Heart left ventricle (tissue), 13 donors: ENCODE measurements around the gene HTR4.

Source experiments
- POLR2A ChIP-seq, 2 donors: fragments of 450-650 bp; IDR thresholded peaks; one replicate each; pipeline ENCODE4 v1.6.1; 2017; ENCODE audit warnings: antibody characterized with exemption in 2 of 2, mild to moderate bottlenecking in 2 of 2, moderate library complexity in 2 of 2
- TF ChIP-seq, protein P1 (sequence below), 12 donors: fragments of 200-600 bp; sonication (generic) in 4 of 12; IDR thresholded peaks; one replicate each; pipeline versions ENCODE4 v1.5.0 to v1.8.0; 2018 to 2022; ENCODE audit warnings: antibody characterized with exemption in 12 of 12, mild to moderate bottlenecking in 5 of 12
- donor health status: ischemic (EF 13 %, LVEDD 7.1; RV severe dilation, severe dysfunction).
- donor health status: DM: no; HTN: yes; CAD: no.
- donor health status: DM: no; HTN: no; CAD: no.
- donor health status: ischemic (EF 25% LVEDD 6.9; RV normal size, moderate dysfunction).
- donor health status: ischemic (EF 25% LVEDD 5.7; RV mildly dilated, moderate dysfunction).
- donor health status: ischemic (EF 35%, LVEDD 5.7; RV mildly dilated, moderate dysfunction).
- donor health status: nonischemic (EF 11% LVEDD 7.7; RV severe dilation, severe dysfunction).
- donor health status: DM: yes; HTN: yes; CAD: no.
- donor health status: PGD.
- donor health status: ischemic (EF 29% LVEDD 5.4; RV normal size, mild dysfunction).
- donor health status: nonischemic (EF 23%, LVEDD 6.1; RV moderate dilation, normal function).

DNA sequence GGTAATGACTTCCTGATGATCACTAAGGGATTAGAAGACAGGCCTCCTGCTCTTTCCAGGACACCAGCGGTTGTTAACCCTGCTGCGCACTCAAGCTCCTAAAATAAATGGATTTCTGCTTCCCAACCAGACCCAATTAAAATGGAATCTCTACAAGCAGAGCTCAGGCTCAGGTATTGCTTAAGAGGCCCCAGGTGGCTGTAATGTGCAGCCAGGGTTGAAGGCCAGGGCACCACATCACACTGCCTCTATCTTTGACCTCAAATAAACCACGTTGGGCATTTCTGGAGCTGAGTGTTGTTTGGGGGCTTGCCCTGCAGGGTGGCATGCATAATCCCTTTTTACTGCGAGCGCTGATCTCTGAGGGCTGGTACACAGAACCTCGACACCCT is 162.5 kb downstream of the HTR4 start:
- TF ChIP-seq, protein P1, sequence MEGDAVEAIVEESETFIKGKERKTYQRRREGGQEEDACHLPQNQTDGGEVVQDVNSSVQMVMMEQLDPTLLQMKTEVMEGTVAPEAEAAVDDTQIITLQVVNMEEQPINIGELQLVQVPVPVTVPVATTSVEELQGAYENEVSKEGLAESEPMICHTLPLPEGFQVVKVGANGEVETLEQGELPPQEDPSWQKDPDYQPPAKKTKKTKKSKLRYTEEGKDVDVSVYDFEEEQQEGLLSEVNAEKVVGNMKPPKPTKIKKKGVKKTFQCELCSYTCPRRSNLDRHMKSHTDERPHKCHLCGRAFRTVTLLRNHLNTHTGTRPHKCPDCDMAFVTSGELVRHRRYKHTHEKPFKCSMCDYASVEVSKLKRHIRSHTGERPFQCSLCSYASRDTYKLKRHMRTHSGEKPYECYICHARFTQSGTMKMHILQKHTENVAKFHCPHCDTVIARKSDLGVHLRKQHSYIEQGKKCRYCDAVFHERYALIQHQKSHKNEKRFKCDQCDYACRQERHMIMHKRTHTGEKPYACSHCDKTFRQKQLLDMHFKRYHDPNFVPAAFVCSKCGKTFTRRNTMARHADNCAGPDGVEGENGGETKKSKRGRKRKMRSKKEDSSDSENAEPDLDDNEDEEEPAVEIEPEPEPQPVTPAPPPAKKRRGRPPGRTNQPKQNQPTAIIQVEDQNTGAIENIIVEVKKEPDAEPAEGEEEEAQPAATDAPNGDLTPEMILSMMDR (IDR thresholded peaks at IDR 0.05), result no peak
- no peak for TF ChIP-seq POLR2A (IDR thresholded peaks at IDR 0.05)
